HG03060 (cell line): ENCODE data around the gene PCDHB1.

Source experiments
- ATAC-seq: cut with Tn5 transposase; IDR thresholded peaks from one replicate; pipeline ENCODE4 v1.9.1; 2021; ENCODE audit warnings: low read depth, moderate number of reproducible peaks; ENCODE audit not compliant: unreplicated experiment

The PCDHB1 gene, protein sequence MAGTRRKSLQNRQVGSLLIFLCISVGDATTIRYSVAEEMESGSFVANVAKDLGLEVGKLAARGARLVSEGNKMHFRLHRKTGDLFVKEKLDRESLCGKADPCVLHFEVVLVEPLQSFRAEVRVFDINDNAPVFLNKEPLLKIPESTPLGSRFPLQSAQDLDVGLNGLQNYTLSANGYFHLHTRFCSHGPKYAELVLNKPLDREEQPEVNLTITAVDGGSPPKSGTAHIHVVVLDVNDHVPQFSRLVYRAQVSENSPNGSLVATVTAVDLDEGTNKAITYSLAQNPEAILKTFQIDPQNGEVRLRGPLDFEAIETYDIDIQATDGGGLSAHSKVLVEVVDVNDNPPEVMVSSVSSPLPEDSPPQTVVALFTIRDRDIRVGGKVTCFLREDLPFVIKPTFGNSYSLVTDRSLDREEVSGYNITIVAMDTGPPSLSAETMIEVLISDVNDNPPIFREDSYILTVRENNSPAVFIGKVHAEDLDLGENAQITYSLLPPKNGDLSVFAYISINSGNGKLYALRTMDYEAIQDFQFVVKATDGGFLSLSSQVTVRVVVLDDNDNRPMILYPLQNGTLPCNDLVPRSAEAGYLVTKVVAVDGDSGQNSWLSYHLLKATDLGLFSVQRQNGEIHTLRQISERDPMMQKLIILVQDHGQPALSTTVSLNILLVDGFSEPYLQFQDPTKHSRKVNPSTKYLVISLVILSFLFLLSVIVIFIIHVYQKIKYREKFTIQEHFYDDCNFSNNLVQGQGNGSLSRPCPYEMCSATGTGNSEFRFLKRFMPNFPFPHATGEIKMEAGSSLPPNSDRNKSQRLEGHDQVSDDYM

DNA sequence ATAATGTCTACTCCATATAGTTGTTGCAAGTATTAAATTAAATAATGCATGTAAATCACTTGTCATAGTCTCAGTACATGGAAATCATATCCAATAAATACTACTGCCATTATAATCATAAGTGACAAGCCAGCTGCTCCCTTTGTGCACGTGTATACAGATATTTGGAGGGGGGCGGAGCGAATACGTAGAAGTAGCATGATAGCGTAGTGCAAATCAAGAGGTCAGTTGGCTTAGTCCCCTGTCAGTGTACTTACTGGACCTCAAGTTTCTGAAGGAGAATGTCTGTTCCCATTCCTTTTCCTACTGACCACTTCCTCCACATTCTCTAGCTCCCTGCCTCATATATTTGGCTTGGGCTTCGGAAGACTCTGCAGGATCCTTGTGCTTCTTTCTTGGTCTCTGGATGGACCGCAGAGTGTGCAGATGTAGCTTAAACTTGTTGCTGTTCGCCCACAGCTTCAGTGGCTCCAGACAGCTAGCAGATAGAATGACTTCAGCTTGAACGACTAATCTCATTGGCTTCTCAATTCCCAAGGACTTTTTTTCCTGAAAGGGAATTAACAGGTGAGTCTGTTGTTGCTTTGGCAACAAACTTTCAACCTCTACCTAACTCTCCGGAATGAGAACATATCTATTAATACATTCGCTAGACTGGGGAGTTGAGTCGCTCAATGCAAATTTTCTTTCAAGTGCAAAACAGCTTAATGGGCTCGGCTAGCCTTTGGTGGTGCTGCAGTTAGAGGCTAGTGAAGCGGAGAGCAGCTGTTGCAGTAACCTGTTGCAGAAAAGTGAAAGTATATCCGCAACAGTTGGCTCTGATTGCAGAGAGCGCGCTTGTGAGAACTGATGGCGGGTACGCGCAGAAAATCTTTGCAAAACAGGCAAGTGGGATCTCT, at the start of gene PCDHB1:
PCDHB1 (plus strand) TSS at position 753 of the 899 bp plus-strand sequence; CDS start at position 850, 97 bp downstream.
- no peak for ATAC-seq

DNA sequence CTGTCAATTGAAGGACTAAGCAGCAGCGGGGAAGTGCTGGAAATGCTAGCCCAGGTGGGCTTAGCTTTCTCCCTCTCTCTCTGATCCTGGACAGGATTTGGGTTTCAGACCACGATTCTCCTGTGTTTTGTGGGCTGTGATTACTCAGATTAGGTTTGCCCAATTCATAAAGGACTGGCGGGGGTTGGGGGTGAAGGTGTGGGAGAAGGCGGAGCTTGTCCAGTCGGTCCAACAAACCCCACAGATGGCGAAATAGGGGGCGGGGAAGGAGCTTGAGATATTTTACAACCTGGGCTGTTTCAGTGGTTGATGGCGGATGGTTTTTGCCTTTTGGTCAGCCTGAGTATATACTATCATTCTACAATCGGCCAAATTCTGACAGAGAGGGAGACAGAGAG, 49.7 kb upstream of the PCDHB1 start:
- ATAC-seq: no peak

DNA sequence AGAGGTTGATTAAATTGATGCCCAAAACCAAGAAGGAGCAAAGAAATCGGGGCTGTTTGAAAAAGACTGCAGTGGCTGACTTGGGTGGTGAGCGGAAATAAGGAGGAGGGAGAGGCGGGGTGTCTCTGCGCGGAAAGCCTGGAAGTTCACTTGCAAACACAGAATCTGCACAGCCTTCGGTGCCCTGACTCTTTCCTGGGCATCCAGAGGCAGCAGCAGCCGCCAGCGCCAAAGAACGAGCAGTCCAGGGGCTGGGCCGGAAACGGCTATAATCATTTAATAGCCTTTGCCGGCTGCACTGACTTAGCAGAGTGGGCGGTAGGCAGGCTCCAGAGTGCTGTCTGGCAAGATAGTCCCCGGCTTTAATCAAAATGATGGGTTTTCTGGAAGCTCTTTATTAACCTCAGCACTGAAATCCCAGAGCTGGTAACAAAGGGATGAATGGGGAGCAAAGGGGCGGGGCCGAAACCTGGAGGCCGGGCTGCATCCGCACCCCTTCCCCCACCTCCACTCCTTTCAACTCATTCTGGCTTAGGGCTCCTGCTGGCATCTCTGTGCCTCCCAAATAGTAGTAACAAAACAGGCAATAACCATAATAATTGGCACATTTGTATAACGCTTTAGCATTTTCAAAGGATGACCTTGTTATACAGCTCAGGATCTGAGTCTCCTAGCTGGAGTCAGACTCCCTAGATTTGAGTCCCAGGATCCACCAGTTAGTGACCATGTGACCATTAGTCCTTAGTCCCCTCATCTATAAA, 49.1 kb upstream of the PCDHB1 start:
- ATAC-seq: no peak

DNA sequence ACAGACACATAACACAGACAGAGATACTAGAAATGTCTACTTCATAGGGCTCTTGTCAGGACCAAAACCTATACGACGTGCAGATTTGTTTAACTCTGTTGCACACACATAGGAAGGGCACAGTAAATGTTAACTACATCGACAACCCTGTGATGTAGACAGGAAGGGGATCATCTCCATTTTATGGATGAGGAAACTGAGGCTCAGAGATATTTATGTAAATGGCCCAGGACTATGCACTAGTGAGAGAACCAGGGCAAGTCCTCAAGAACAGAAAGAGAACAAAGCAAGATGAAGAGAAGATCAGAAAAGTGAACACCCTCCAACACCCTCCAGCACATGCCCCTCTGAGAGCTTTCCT, 48.6 kb upstream of the PCDHB1 start:
- no peak for ATAC-seq

DNA sequence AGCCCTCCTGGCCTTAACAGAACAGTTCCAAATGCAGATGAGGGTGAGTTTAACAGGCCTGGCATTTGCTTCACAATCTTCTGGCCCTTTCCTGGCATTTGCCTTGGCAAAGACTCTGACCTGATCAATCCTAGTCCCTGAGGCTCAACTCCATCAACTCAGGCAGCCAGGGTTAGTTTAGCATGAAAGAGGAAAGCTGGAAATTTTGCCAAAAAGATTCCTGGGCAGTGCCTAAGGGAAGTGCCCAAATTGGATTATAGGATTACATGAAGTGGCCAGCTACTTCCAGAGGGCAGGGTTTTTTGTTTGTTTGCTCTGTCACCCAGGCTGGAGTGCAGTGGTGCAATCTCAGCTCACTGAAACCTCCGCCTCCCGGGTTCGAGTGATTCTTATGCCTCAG, 48.1 kb upstream of the PCDHB1 start:
- ATAC-seq: no peak

DNA sequence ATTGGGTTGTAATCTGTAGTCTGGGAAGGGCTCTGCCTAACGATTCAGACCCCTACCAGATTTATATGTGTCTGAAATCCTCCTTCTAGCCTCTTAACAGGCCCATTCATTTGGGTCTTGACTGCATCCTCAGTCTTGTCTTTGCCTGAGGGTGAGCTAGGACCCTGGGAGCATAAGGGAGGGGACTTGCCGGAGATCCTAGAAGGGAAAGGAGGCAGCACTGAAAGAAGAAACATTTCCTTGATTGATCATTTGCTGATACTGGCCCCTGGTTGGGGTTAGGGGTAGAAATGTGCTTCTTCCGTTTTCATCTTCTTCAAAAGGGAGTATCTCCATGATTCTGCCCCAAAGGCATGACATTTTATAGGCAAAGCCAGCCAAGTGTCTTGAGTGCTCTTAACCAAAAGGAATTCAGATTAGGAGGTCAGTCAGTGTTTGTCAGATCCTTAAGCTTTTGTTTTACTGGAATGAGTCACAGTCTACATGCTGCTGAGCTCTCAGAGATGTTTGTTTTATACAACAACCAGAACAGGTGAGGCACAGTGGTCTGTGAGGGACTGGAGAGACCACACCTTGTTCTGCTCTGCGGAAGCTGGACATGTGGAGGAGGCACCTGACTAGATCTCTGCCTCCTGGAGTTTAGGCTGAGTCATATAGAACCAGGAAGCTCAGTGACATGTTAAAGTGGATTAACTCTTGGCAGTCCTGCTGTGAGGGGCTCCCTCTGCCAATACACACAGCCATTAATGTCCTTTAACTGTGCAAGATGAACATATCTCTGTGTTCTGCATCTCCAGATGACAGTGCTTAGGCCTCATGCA, 47.2 kb upstream of the PCDHB1 start:
- no peak for ATAC-seq

DNA sequence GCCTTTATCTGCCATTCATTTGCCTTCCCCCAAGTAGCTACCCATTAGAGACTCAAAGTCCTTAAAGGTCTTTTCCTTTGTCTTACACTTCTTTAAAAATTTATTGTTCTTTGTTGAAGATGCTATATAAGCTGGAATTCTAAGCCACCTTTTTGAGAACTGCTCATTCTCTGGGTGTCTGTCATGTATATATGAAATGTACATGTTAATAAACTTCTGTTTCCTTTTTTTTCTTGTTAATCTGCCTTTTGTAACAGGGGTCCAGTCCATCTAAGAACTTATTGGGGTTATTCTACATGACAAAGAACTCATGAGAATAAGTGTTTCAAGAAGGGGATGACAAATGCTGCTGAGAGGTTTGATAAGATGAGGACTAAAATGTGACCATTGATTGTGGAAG, 43.4 kb upstream of the PCDHB1 start:
- no peak for ATAC-seq

DNA sequence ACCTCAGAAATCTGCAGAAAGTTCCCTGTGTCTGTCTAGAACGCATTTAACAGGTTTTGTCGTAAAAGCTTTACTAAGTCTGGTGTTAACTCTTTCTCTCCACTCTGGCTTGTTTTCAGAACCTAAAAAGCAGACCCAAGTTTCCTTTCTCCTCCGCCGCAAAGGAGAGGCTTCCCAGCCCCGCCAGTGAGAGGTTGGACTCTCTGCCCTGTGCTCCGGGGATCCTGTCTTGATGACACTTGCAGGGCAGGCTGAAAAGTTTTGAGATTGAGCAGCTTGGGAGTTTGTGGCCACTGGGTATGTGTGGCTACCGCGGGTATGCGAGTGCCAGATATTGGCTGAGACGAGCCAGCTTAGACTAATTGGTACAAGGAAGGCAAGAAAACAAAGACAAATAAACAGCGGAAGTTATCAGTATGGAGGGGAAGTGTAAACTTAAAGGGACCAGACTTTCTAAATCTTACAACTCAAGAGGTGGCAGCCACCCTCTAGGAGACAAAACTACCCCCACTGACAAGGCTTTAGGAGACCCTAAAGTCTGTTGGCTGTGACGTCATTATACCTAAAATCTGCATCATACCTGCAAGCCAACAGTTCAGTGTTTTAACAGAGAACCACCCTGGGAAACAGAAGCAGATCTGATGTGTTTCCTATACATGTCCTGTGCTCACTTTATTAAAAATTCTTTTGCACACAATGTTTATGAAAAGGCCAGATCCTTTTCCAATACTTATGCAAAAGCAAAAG, 41.0 kb upstream of the PCDHB1 start:
- ATAC-seq: no peak

DNA sequence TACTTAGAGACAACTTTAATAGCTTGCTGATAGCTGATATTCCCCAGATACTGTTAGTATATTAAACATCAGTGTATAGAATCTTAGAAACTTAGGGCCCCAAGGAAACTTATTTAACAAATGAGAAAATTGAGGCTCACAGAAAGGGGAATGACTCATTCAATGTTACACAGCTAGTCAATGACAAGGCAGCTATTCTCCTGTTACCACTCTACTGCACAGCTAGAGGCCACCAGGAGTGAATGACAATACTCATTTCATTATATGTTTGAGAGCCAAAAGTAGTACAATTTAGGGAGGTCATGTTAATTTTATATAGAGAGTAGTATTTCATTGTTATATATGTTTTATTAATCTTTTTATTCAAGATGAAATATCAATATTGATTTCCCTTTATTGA, 33.2 kb upstream of the PCDHB1 start:
- no peak for ATAC-seq

DNA sequence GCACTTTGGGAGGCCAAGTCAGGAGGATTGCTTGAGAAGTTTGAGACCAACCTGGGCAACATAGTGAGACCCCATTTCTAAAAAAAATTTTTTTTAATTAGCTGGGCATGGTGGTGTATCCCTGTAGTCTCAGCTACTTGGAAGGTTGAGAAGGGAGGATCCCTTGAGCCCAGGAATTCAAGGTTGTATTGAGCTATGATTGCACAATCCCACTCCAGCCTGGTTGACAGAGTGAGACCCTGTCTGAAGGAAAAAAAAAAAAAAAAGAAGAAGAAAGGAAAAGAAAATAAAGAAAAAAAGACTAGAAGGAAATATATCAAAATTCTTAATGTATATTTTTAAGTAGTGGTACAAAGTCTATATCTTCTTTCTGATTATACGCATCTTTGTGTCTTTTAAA, 28.8 kb upstream of the PCDHB1 start:
- no peak for ATAC-seq

DNA sequence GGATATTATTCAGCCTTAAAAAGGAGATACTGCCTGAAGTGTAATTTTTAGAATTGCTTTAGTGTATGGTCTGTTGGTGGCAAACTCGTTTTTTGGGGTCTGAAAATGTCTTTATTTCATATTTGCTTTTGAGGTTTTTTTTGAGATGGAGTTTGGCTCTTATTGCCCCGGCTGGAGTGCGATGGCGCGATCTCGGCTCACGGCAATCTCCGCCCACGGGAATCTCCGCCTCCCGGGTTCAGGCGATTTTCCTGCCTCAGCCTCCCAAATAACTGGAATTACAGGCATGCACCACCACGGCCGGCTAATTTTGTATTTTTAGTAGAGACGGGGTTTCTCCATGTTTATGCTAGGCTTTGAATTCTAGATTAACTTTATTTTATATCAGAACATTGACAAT, 20.2 kb upstream of the PCDHB1 start:
- no peak for ATAC-seq

DNA sequence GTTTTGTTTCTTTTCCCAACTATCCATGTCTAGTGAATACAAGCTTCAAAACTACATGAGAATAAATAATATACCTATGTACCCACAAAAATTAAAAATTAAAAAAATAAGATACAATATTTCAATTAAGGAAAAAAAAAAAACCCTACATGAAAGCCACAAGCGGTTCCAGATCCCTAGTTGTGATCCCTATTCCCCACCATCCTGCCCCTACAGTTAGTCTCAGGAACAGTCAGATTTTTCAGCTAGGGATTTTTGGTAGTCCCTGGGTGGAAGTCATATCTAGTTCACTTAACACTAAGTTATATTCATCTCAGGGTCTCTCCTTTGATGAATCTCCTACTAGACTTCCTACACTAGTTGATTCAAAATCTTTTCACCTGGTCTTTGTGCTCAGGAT, 18.5 kb upstream of the PCDHB1 start:
- ATAC-seq: no peak

DNA sequence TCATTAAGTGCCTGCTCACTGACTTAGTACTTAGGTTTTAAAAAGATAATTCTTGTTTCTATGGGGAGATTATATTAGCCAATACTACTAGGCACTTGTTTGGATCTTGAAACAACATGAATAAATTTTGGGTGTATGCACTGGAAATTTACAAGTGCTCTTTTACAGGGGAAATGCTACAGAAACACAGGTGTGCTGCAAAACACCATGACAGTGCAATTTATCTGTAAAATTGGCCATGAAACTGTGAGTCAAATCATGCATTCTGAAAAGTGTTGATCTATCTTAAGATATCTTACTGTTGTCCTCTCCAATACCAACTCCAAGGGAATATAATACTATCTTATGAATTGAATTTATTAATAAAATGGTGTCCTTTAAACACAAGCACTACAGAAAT, 12.1 kb upstream of the PCDHB1 start:
- ATAC-seq: no peak

DNA sequence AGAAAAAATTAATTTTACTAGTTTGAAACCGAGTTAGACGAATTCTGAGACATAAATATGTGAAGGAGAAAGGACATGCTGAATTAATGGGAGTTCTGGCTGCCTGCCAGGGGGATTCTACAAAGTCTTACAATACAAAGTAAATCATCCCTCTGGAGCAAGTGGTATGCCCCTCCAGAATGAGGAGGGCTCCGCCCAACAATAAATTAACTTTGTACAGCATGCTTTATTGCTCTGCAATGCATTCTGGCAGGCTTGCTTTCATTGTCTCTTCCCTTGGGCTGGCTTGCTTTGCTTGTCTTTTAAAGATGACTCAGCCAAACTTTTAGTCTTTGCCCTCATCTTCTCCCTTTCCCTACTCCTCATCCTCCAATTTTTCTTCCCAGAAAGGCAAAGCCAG, 11.7 kb upstream of the PCDHB1 start:
- no peak for ATAC-seq

DNA sequence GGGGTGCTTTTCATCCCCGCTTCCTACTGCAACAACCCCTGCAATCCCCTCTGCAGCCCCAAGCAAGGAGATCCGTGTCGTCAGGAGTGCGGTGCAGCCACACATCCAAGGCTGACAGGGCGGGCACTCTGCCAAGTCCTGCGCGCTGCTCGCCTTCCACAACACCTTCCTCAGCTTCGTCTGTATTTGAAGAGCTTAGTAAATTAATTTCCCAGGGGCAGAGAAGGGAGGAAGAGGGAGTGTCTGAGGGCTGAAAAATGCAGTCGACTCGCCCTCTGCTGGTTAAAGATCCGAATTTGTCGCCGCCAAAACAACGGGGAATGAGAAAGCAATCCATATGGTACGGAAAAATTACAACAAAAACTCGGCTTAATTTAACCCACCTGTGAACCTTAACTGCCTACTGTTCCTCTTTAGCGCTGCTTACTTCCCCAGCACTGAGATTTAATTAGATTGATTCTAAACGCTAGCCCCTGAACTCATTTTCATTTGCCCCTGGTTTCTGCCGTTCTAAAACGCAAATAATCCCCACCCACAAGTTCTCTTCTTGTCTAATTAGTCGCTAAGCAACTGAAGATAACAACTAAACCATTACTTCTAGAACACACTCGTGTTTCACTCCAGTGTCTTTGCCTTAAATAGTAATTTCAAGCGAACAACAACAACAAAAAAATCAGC, 10.9 kb upstream of the PCDHB1 start:
- ATAC-seq: no peak

DNA sequence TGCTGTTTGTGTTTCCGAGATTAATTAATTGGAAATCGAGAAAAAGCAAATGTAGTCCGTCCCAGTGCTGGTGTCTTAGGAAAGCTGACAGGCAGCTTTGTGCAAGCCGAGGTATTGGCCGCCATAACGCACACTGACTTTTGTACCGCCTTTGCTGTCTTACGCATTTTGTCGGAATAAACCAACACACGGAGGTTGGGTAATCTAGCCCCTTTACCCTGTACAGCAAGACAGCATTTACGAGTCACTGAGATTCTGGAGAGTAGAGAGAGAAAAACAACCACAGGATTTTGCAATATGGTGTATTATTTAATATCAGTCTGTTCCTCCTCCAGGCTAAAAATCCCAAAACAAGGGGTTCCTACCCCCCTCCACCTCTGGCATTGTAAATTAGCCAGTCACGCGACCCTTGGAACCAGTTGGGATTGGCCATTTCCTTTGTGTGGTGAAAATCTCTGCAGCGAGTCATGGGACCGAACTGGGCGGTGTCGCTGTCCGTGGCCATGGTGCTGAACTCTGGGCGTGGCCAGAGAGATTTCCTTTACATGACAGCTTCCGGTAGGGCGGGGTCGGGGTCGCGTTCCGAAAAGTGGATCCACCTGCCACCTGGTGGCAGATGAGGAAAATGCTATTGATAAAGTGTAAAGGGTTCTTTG, 10.3 kb upstream of the PCDHB1 start:
- no peak for ATAC-seq

DNA sequence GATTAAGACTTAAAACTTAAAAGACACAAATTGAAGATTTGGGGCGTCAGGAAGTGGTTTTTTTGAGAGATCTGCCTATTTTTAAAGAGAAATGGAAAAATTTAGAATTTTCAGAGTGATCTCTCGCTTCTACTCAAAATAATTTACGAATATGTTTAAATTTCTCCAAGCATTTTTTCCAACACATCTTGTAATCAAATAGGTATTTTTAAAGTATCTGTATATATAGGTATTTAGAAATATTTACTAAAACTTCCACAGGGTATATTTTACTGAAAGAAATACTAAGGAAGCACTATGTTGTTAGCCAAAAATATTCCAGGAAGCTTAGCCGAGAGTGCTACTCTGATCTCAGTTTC, 9.8 kb upstream of the PCDHB1 start:
- no peak for ATAC-seq

DNA sequence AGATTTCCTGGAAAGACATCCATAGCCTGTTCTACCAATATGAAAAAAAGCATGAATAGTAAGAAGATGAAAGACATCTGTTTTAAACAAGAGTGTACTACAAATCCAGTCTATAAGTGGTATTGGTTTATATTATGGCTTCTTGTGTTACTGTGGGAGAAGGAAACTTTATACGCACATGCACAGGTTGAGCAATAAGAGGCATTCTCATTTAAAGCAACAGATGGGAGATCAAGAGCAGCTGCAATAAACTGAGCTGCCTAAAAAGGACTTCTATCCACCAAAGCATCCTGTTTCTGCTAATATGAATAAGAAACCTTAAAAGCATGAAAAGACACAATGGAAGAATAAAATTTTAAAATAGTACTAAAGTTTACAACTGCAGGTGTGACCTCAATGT, 8.6 kb upstream of the PCDHB1 start:
- ATAC-seq: no peak
